Fibroblast of pulmonary artery (primary cell): ENCODE data around the gene CLEC2L.

Experiments used
- DNase-seq: peaks from one replicate; pipeline ENCODE4 v3.0.0-alpha.2; 2010; ENCODE audit warnings: low read depth
- H3K4me3 ChIP-seq: replicated peaks from 2 replicates; pipeline ENCODE4 v1.5.1; 2011; ENCODE audit warnings: low read depth, mild to moderate bottlenecking, control low read depth, low read length, moderate library complexity
- CTCF ChIP-seq: IDR thresholded peaks from 2 replicates; pipeline ENCODE4 v1.5.1; 2011; ENCODE audit warnings: mild to moderate bottlenecking, control low read depth, low read length, inconsistent platforms; ENCODE audit errors: missing control alignments

Gene CLEC2L

GRCh38 chr7:139523199-139523941 lies at the start of gene CLEC2L:
Gene CLEC2L (plus strand): TSS chr7:139523685. CDS start chr7:139523928, 243 bp downstream.
- no peak within 1 kb of the TSS for H3K4me3 ChIP-seq
- no peak for TF ChIP-seq CTCF
- DNase-seq = no peak

GRCh38 chr7:139476139-139476538 lies 47.3 kb upstream of the CLEC2L start:
- no peak for TF ChIP-seq CTCF
- no peak overlapping the region for H3K4me3 ChIP-seq
- no peak for DNase-seq

DNA sequence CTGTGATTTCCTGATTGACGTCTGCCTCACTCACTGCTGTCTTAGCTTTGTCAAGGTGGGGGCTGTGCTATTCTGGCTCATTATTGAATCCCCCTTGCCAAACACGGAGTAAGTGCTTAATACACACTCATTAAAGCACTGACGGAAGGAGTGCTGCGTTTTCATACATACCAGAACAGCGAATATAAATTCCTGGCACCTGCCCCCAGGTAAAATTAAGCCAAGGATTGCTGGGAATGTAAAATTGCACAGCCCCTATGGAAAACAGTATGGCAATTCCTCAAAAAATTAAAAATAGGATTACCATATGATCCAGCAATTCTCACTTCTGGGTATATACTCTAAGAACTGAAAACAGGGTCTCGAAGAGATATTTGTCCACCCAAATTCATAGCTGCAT lies 46.6 kb upstream of the CLEC2L start:
- no peak overlapping the region for H3K4me3 ChIP-seq
- no peak for DNase-seq
- TF ChIP-seq CTCF = no peak

DNA sequence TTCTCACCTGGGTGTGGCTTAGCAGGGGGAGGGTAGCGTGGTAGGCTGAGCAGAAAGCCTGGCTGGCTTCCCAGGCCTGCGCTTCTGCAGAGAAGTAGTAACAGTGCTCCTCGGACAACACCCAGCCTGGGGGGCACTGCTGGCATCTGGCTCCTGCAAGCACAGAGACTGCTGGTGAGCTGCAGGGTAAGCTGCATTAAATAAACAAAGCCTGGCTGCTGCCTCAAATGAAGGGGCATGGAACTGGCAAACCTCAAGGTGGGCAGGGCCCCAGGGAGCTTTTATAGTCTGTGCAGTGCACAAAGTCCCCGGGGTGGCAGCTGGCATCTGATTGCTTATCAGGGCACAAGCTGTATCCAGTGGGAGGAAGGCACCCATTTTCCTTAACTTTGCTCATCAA lies 43.9 kb upstream of the CLEC2L start:
- no peak for DNase-seq
- no peak for TF ChIP-seq CTCF
- H3K4me3 ChIP-seq = no peak overlapping the region

DNA sequence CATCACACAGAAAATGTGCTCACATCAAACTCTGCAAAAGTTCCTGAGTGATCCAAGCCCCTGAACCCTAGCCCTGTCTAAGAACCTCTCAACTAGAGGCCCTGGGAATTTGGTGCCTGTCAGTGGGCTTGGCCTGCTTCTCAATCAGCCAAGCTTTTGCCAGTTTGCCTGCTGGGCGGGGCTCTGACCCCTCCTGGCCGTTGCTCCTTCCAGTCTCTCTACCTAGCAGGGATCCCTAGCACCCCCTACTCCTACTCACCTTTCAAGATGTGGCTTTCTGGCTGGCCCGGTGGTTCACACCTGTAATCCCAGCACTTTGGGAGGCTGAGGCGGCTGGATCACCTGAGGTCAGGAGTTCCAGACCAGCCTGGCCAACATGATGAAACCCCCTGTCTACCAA lies 42.1 kb upstream of the CLEC2L start:
- TF ChIP-seq CTCF = no peak
- DNase-seq = no peak
- no peak overlapping the region for H3K4me3 ChIP-seq

GRCh38 chr7:139482122-139482521 lies 41.4 kb upstream of the CLEC2L start:
- no peak for DNase-seq
- TF ChIP-seq CTCF = no peak
- H3K4me3 ChIP-seq = no peak overlapping the region
